T1000 (cell line): ENCODE results near the gene LRFN2.

Source experiments
- DNase-seq: peaks from one replicate; lab custom pipeline; 2025; ENCODE audit warnings: mixed read lengths; lab: John Stamatoyannopoulos, UW

Gene LRFN2

DNA sequence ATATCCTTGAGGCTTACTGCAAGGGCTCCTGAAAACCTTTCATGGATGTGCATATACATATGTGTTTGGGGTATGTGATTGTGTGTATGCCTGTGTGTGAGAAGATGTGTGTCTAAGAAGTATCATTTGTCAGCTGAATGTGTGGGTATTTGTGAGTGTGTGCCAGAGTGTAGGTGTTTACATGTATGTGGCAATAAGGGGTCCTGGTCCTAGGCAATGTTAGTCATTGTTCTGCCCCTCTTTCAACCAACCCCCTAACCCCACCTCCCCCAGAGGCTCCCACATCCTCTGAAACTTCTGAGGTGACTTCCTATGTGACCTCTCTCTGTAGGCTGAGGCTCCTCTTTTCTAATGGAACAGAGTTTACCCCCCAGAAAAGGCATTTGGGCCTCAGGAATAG is 186.4 kb downstream of the LRFN2 start:
- DNase-seq, result no peak

DNA sequence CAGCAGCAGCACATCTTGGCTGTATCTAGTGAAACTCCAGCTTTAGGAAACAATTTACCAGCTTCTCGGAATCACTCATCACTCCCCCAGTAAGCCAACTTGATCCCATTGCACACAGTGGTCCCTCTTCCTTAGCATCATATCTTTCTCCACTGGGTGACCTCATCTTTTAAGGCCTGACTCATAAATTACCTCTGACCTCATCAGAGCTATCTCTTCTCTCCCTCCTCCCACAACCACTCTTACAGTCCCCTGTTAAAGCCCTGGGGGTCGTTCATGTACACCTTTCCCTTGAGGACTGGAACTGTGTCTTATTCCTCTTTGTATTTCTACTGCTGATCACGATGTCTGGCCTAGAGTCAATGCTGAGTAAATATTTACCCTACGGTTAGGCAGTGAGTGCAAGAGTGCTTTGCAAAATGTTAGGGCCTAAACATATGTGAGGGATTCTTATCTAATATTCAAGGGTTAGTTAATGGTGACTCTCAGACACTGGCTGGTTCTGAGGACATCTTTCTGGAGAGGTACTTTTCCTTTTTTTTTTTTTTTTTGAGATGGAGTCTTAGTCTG is 187.2 kb downstream of the LRFN2 start:
- no peak for DNase-seq

DNA sequence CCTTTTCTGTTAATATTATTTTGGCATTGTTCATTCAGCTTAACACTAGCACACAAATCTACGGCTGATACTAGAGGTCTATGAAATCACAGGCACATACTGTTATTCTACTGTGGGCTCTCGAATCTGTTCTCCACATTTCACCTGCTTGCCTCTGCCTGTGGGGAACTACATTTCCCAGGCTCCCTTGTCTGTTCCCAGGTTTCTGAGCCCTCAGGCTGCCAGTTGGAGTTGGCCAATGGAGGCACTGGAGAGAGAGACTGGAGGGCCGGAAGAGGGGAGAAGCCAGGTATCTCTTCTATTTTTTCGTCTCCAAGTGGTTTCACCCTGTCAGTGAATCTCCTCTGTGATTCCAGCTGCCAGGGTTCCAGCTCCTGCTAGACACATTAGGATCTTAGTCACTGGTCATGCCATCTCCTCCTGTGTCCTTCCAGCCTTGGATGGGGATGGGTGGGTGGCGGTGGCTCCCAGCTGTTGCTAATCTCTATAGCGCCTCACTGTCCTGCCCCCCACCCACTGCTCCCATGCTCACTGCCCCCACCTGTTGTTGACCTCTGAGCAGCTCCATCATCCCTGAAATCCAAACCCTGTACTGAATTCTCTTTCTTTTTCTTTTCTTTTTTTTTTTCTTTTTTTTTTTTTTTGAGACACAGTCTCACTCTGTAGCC is 188.2 kb downstream of the LRFN2 start:
- no peak for DNase-seq

DNA sequence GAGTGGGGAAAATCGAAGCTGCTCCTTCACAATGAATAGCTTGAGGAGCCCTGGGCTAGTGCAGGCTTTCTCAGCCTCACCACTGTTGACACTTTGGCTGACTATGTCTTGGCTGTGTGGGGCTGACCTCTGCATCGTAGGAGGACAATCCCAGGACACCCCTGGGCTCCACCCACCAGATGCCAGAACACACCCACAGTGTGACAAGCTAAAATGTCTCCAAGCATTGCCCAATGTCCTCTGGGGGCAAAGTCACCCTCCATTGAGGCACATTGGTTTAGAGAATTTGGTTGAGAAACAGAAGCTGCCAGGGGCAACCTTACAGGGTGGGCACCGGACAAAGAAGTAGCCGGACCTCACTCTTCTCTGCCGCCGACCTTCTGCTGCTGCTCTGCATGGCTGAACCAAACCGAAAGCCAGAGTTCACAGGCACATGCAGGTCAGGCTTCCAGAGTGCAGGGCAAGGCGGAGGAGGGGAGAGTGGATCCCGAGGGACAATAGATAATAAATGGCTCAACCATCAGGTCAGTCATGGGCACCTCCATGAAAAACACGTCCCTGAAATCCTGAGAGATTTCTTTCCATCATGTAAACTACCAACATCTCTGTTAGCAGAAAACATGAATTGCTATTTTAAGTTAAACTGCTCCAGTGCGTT is 189.0 kb downstream of the LRFN2 start:
- DNase-seq, result no peak

DNA sequence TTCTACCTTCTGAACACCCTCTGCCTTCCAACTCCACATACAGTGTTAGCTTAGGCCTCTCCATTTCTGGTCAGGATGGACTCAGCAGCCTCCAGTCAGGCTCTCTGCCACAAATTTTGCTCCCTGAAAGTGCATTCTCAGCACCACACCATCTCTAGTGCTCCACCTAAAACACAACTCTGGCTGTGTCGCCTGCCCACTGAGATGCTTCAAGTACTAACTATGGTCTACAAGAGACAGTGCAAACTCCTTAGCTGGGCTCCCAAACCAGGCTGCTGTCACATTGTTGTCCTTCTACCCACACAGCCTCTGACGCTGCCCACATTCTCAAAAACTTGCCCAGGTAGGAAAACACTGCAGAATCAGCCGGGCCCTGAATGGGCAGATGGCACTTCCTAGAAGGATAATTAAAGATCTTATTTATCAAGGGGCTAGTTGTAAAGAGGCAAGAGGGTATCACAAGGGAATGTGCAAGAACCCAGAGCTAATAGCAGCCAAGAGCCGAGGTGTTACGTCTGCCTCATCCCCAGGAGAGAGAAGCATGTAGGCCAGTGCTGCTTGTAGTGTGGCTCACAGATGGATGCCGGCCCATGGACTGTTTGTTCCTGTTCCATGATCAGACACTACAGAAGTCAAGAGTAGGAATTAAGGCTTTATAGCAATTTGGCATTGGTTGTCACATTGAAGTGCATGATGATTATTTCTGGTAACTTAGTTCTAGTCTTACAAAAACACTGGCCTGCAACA is 189.7 kb downstream of the LRFN2 start:
- DNase-seq, result no peak

DNA sequence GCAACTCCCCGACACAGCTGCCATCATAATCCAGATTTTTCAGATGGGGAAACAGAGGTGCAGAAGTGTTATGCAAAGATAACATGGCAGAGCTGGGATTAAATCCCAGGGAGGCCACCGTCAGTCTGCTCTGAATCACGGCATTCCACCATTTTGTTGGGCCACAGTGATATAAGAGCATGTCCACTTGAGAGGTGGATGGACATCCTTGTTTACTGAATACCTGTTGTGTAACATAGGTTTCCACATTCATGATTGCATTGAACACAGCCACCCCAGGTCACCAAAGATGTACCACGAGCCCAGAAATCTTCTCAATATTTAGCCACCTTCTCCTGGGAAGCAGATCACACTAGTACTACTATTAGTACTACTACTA is 191.5 kb downstream of the LRFN2 start:
- no peak for DNase-seq

DNA sequence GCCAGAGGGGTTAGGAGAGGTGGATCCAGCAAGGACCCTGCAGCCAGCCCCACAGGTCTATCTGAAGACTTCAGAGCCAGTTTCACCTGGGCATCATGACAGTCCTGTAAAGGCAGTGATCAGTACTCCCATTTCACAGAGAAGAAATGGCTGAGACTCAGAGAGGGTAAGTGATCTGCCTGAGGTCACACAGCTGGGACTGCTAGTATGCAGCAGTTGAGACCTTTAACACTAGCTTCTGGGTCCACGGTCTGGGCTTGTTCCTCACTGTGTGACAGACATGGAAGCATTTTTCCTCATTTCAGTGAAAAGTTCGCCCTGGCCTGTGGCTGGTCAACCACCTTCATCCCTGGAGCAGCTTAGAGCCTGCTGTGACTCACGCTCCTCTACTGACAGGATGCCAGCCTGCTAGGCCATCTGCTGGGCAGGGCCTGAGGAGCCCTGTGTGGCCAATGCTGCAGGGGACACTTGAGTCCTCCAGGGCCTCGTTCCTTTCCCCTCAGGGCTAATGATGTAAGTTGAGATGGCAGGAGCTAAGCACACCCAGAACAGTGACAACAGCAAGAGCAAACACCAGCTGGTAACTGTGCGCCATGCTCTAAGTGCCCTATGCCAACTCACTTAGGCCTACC is 192.0 kb downstream of the LRFN2 start:
- DNase-seq, result no peak

DNA sequence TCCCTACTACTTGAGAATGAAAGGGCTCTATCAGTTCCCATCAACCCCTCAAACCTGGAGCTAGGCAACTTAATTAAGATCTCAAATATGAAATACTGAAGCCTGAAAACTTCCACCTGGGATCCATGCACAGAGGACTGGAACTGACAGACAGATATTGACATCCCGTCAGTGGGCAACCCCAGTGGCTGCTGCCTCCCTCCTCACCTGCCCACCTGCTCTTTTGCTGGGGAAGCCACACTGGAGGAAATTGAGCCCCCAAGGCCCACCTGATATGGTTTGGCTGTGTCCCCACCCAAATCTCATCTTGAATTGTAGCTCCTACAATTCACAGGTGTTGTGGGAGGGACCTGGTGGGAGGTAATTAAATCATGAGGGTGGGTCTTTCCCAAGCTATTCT is 192.8 kb downstream of the LRFN2 start:
- no peak for DNase-seq

GRCh38 chr6:40393641-40394040 is 193.5 kb downstream of the LRFN2 start:
- no peak for DNase-seq

- no peak for DNase-seq
These were observed 194.6 kb downstream of the LRFN2 start for GRCh38 chr6:40392589-40392988.

GRCh38 chr6:40391851-40392517 is 195.2 kb downstream of the LRFN2 start:
- no peak for DNase-seq

GRCh38 chr6:40391086-40391485 is 196.1 kb downstream of the LRFN2 start:
- no peak for DNase-seq

DNA sequence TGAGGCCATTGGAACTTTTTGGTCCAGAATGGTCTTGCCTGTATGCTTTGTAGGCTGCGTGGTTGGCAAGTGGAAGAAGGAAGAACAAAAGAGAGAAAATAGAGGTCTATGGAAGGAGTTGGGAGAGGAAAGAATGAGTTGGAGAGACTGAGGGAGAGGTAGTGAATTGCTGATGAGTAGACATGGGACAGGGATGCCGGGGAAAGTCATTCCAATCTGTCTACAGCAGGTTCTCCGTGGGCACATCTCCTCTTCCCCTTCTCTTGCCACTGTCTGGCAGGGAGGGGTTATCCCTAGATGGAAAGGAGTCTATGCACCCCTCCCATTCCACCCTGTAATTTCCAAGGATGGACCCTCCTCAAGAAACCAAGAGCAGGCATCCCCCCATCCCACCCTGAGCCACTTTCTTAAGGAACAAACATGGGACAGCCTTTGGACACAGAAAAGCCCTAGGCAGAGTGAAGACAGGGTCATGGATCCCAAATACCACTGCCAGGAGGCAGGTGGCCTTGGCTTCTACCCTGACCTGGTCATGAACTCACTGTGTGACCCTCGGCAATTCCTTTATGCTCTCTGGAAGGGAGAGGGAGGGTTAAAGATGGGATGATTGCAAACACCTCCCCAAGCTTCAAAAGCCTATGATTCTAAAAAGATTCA is 196.9 kb downstream of the LRFN2 start:
- DNase-seq, result no peak

GRCh38 chr6:40389254-40389653 is 197.9 kb downstream of the LRFN2 start:
- DNase-seq, result no peak

GRCh38 chr6:40387871-40388264 is 199.3 kb downstream of the LRFN2 start:
- no peak for DNase-seq

GRCh38 chr6:40387127-40387870 is 199.9 kb downstream of the LRFN2 start:
- no peak for DNase-seq

- no peak for DNase-seq
These were observed 201.0 kb downstream of the LRFN2 start for GRCh38 chr6:40386200-40386599.

DNA sequence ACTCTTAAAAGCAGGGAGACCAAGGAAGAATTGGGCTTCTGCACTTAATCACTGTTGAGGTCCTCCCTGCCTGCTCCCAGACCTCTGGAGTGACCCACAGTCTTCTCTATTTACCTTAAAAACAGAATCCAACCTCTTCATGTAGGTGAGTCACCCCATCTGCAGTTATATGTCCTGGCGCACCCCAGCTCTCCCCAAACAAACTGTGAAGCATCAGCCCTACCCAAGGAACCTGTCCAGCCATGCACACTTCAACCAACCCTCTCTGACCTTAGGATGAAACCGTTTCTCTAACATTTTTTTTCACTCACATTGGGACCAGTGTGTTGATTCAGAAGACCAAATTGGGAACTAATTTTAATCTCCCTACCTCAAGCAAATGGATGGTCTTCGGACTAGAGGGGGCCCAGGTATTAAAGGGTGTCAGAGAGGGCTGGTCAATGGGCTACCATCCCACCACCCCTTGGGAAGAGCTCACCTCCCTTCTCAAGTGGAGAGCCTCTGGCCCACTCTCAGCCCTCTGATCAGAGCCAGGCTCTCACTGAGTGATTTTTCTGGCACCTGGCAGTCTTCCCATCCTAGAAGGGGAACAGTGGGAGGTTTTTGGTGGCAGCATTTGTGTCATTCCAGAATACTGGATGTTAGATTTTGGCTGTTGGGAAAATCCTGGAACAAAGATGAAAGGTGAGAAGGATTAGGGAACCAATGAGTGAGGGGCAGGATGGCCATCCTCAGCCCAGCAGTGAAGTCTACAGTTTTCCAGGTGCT is 203.6 kb downstream of the LRFN2 start:
- DNase-seq, result no peak

GRCh38 chr6:40380271-40380670 is 206.9 kb downstream of the LRFN2 start:
- DNase-seq, result no peak

DNA sequence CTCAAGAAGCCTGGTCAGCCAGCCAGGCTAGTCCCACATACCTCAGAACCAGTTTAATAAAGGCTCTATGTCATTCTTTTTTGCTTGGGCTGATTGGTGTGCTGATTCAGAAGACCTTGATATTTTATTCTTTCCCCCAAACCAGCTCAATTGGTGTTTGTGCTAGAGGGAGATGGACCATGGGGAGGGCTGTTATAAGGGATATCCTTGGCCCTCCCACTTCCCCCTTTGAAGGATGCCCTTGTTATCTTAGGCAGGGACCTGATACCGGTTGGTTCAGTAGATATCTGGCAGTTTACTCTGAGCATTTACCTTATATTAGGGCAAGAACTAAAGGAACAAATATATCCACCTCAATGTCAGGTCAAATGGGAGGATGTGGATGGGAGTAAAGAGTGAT is 207.4 kb downstream of the LRFN2 start:
- DNase-seq, result no peak
